Retina (tissue), 1 donor: ENCODE measurements around the gene PRR13.
"Not testable (repeated sequence)": the region's sequence is repeated elsewhere in the genome, so short reads cannot be mapped to it uniquely, and the experiment has no call there.

Source experiments
- DNase-seq: peaks from one replicate; pipeline ENCODE4 v3.0.0-alpha.2; 2016

PRR13 gene

DNA sequence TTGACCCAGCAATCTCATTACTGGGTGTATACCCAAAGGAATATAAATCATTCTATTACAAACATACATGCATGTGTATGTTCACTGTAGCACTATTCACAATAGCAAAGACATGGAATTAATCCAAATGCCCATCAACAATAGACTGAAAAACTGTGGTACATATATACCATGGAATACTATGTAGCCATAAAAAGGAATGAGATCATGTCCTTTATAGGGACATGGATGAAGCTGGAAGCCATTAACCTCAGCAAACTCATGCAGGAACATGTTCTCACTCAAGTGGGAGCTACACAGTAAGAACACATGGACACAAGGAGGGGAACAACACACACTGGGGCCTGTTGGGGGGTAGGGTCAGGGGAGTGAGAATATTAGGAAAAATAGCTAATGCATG, 2.0 kb upstream of the PRR13 start:
- DNase-seq = not testable (repeated sequence)

DNA sequence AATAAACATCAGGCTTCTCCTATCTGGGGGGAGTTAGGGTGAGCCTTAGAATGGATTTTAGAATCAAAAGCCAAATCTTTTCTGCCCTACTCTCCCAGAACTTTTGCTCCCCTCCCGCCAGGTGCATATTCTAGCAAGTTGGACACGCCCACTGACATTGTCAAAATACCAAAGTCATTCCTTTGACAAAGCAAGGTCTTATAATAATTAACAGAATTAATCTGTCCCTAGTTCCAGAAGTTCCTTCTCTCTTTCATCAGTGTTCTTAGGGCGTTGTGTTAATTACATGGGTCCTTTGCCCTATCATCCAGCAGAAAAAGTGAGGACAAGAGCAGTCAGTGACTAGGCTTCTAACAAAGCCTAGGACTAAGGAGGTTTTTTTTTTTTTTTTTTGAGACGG, 2.4 kb downstream of the PRR13 start:
- DNase-seq = no peak

GRCh38 chr12:53444593-53445325, 3.2 kb downstream of the PRR13 start:
- DNase-seq = not testable (repeated sequence)

DNA sequence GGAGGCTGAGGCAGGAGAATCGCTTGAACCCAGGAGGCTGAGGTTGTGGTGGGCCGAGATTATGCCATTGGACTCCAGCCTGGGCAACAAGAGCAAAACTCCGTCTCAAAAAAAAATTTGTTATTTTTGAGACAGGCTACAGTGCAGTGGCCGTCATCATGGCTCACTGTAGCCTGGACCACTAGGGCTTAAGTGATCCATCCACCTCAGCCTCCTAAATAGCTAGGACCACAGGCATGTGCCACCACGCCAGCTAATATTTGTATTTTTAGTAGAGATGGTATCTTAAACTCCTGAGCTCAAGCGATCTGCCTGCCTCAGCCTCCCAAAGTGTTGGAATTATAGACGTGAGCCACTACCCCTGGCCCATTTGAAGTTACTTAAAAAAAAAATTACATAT, 9.4 kb downstream of the PRR13 start:
- DNase-seq = no peak

GRCh38 chr12:53451661-53452158, 10.2 kb downstream of the PRR13 start, which contains the start of gene PCBP2:
Gene PCBP2 (plus strand): TSS chr12:53452102. CDS start chr12:53454801, 2,699 bp downstream.
- DNase-seq = peak; percentile 96

GRCh38 chr12:53452159-53453077, 10.9 kb downstream of the PRR13 start:
- DNase-seq = peak; percentile 89

DNA sequence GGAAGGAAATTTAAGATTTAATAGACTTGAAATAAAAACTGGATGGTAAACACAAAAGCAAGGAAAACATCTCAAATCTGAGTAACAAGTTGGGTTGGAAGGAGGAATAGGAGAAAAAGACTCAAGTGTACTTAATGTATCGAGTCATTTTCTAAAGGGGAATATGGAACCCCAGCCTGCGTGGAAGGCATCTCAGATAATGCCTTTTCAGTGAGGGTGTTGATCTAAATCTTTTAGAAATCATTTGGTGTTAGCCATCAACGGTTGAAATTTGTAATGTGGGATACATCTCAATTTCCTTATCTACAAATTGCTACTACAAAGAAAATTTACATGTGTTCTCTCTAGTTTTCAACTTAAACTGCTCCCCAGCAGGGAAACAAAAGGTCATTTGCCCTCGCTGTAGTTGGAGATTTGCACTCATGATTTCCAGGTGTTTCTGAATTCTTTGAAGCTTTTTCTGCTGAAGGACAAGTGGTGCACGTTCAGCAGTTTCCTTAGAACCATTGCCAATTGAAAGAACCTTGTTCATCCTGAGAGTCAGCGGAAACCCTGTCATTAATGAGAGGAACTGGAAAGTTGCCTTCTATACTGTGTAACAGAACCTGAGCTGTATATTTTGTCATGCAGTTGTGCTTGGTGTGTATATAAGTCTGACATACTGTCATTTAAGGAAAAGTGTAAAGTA, 12.6 kb downstream of the PRR13 start:
- DNase-seq = no peak

GRCh38 chr12:53454707-53455106, 13.2 kb downstream of the PRR13 start:
- DNase-seq = no peak

DNA sequence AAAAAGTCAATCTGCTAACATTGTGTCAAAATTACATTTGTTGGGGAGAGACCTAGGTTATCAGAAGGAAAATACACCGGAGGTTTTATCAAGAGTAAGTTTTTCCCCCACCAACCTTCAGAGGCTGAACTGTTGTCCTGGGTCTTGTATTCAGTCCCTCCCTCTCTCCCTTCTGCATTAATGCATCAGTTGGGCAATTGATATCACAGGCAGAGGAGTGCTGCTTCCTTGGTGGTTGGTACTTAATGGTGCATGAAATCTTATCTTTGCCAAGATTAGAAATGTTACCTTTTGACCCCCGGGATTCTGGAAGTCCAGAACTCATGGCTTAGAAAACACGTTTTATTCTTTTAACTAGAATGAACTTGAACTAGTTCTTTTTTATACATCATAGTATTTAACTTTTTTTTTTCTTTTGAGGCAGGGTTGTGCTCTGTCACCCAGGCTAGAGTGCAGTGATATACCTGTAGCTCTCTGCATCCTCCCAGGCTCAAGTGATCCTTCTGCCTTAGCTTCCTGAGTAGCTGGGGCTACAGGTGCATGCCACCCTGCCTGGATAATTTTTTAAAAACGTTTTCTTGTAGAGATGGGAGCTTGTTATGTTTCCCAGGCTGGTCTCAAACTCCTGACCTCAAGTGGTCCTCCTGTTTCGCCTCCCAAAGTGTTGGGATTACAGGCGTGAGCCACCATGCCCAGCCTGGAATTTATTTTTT, 15.3 kb downstream of the PRR13 start:
- no peak for DNase-seq

- no peak for DNase-seq
Measured at GRCh38 chr12:53459097-53459496, 17.6 kb downstream of the PRR13 start.

DNA sequence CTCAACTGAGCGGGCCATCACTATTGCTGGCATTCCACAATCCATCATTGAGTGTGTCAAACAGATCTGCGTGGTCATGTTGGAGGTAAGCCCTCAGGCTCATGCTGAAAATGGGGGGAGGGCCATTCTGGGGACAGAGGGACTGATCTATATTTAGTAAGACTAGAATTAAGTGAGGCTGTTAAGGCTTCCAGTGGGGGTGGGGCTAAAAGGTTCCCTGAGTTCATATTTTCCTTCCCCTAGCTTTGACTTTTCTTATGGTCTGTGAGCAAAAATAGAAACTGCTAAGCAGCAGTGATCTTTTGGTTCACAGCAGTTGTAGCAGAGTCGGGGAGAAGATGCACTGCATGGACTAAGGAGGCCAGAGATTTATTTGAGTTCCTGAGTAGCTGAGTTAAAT, 19.5 kb downstream of the PRR13 start:
- DNase-seq = no peak

DNA sequence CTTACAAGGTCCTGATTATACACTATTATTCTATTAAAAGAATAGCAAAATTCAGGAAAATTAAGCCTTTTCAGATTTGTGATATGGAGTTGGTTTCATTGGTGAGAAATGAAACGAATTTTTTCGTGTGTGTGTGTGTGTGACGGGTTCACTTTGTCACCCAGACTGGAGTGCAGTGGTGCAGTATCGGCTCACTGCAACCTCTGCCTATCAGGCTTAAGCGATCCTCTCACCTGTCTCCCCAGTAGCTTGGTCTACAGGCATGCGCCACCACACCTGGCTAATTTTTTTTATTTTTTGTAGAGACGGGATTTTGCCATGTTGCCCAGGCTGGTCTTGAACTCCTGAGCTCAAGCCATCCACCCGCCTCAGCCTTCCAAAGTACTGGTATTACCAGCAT, 20.1 kb downstream of the PRR13 start:
- DNase-seq = no peak

DNA sequence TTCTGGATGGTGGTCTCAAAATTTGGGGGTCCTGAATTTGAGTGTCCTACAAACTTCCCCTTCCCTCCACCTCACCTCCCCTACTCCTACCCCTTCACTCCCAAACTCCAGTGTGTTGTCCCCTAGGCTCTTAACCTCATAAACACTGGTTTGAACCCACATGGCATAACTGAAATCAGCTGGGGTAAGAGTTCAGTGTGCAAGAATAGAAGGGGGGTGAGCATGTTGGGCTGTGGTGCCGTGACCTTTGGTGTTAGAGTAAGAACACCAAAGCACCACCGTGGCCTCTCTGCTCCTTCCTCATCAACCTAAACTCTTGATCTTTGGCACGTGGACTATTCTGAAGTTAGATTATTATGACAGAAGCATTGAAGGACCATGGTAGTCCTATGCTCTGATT, 21.4 kb downstream of the PRR13 start:
- DNase-seq = no peak

- no peak for DNase-seq
Measured at GRCh38 chr12:53463802-53464560, 22.4 kb downstream of the PRR13 start.

- DNase-seq = no peak
Measured at GRCh38 chr12:53464685-53465418, 23.3 kb downstream of the PRR13 start.

GRCh38 chr12:53465679-53466078, 24.1 kb downstream of the PRR13 start:
- DNase-seq = no peak

- DNase-seq = no peak
Measured at GRCh38 chr12:53466640-53467039, 25.1 kb downstream of the PRR13 start.

DNA sequence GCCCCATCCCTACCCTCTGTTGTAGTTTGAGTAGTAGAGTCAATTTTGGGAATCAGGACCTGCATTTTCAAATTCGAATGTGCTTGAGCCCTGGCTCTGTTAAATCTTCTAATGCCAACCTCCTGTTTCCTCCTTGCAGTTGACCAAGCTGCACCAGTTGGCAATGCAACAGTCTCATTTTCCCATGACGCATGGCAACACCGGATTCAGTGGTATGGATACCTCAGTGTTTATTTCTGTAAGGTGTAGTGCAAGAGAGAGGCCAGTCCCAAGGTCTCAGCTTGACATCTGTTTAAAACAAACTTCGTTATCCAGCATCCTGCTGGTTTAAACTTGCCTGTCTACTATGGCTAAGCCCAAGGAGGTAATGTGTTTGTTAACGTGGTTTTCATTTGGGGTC, 25.5 kb downstream of the PRR13 start:
- no peak for DNase-seq

DNA sequence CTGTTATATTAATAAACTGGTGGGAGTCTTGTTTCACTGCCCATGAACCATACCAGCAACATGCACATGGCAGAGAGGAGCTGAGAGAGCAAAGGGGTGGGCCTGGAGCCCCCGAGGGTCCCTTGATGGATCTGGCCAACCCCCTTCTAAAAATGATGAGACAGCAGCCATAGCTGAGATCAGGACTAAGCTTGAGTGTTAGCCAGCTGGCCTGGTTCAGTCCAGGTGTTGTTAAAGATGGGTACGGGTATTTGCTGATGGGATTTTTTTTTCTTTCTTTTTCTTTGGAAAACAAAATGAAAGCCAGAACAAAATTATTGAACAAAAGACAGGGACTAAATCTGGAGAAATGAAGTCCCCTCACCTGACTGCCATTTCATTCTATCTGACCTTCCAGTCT, 26.3 kb downstream of the PRR13 start:
- no peak for DNase-seq

DNA sequence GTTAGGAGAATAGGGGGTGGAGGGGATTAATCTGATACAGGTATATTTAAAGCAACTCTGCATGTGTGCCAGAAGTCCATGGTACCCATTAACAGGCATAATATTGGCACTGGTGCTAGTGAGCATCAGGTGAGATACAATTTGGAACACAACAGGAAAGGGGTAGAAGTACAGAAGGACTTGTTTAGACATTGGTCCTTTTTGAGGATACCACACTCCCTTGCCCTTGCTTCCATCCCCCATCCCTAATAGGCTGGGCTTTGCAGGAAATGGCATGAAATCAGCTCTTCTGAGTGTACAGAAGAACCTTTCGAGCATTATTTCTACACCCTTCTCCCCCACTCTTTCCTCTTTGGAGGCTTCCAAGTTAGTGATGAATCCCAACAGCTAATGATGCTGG, 26.7 kb downstream of the PRR13 start:
- DNase-seq = no peak

- DNase-seq = no peak
Measured at GRCh38 chr12:53472056-53472582, 30.6 kb downstream of the PRR13 start.
